Left lung (tissue), 10 donors: ENCODE measurements around the gene PCSK5. TPM values are rescaled to one million over a fixed set of nuclear protein-coding genes. Genes with fewer than 3 reads are reported as not detected.
"Not testable (repeated sequence)": the region's sequence is repeated elsewhere in the genome, so short reads cannot be mapped to it uniquely, and the experiment has no call there.

Experiments used
- ATAC-seq: fragments of 200-7000 bp; cut with Tn5 transposase; one replicate; pipeline ENCODE4 v1.9.1; 2020; ENCODE audit warnings: moderate library complexity
- DNase-seq, 4 donors: peaks; one replicate each; pipeline ENCODE4 v3.0.0-alpha.2; 2013 to 2020
- H3K27ac ChIP-seq, 2 donors: fragments of 200-600 bp; sonication (generic) in 1 of 2; one replicate each; pipeline versions ENCODE4 v1.5.0 to v1.8.0; 2020 to 2021
- H3K27me3 ChIP-seq, 2 donors: fragments of 200-600 bp; sonication (generic) in 1 of 2; one replicate each; pipeline versions ENCODE4 v1.5.0 to v1.8.0; 2020 to 2021
- H3K36me3 ChIP-seq, 2 donors: fragments of 200-600 bp; sonication (generic) in 1 of 2; one replicate each; pipeline versions ENCODE4 v1.5.0 to v1.8.0; 2020 to 2021
- H3K4me1 ChIP-seq, 2 donors: fragments of 200-600 bp; one replicate each; pipeline ENCODE4 v1.8.0; 2021
- H3K4me3 ChIP-seq, 2 donors: fragments of 200-600 bp; sonication (generic) in 1 of 2; one replicate each; pipeline versions ENCODE4 v1.5.0 to v1.8.0; 2020 to 2021; ENCODE audit warnings: mild to moderate bottlenecking in 1 of 2
- H3K9me3 ChIP-seq, 2 donors: fragments of 200-600 bp; sonication (generic) in 1 of 2; one replicate each; pipeline versions ENCODE4 v1.5.0 to v1.8.0; 2020 to 2021
- CTCF ChIP-seq, 2 donors: fragments of 200-600 bp; sonication (generic) in 1 of 2; IDR thresholded peaks; one replicate each; pipeline versions ENCODE4 v1.5.0 to v1.8.0; 2021; ENCODE audit warnings: antibody characterized with exemption in 2 of 2
- intact Hi-C, 2 donors: fragments of 100-400 bp; cut with DNase I; formaldehyde crosslinking; loops; one replicate each; pipeline versions ENCODE4 v1.11.2 to v1.14.2; 2022
- polyA plus RNA-seq, 6 donors: library from polyadenylated mRNA; unstranded; fragments of 120-200 nt; gene quantifications; one replicate each; pipeline ENCODE4 v1.2.1, GENCODE V29; 2013; ENCODE audit not compliant: insufficient read length in 6 of 6
- total RNA-seq, 2 donors: library from RNA; stranded (reverse); fragmentation: NEBNext Ultra II Directional; extraction: Animal tissue kit (Norgen Biotek cat#: 25700); gene quantifications; one replicate each; pipeline ENCODE4 v1.2.1, GENCODE V29; 2021
- donor health status: DM: no; HTN: yes; CAD: no.
- donor health status: DM: no; HTN: no; CAD: no.

PCSK5 gene
- total and polyA plus RNA-seq, 8 donors = 6.8 to 20.3 (median 11.3) TPM

GRCh38 chr9:75892216-75892911, 1.9 kb downstream of the PCSK5 start:
- no peak for TF ChIP-seq CTCF (IDR thresholded peaks at IDR 0.05)
- DNase-seq = peak in 3 of 4 donors; percentile 42 to 78 (median 51)
- Histone ChIP-seq H3K9me3 (no peaks in the 10 kb centered on the region), H3K27me3 (peaks cover 0 to 35% of the 10 kb centered on the region in 2 donors), H3K4me3 (peak overlapping the region; percentile 72 to 87), H3K4me1 (peaks cover 4 to 23% of the 10 kb centered on the region in 2 donors), H3K27ac (no peak overlapping the region), H3K36me3 (no peaks in the 10 kb centered on the region)
- intact Hi-C loops = no loop called here
- peak; percentile 0 for ATAC-seq

- no peak for ATAC-seq
- no peak for DNase-seq
- intact Hi-C loops = no loop called here
- peak overlapping the region; percentile 72 to 87 for H3K4me3 ChIP-seq
- no peak overlapping the region for H3K27ac ChIP-seq
- peaks cover 0 to 35% of the 10 kb centered on the region in 2 donors for H3K27me3 ChIP-seq
- H3K4me1 ChIP-seq = peaks cover 4 to 23% of the 10 kb centered on the region in 2 donors
- no peaks in the 10 kb centered on the region for H3K36me3 ChIP-seq
- H3K9me3 ChIP-seq = no peaks in the 10 kb centered on the region
- no peak for TF ChIP-seq CTCF (IDR thresholded peaks at IDR 0.05)
These were observed 2.6 kb downstream of the PCSK5 start for GRCh38 chr9:75893106-75893505.

GRCh38 chr9:75894566-75894965, 4.1 kb downstream of the PCSK5 start:
- no peaks in the 10 kb centered on the region for H3K36me3 ChIP-seq
- intact Hi-C loops = no loop called here
- peaks cover 0 to 19% of the 10 kb centered on the region in 2 donors for H3K4me1 ChIP-seq
- ATAC-seq (no peak), DNase-seq (no peak)
- H3K27ac ChIP-seq = no peak overlapping the region
- TF ChIP-seq CTCF (IDR thresholded peaks at IDR 0.05) = no peak
- no peaks in the 10 kb centered on the region for H3K9me3 ChIP-seq
- H3K4me3 ChIP-seq = no peak overlapping the region
- H3K27me3 ChIP-seq = peaks cover 0 to 35% of the 10 kb centered on the region in 2 donors

GRCh38 chr9:75895112-75895511, 4.6 kb downstream of the PCSK5 start:
- DNase-seq (no peak), ATAC-seq (no peak)
- peaks cover 0 to 35% of the 10 kb centered on the region in 2 donors for H3K27me3 ChIP-seq
- intact Hi-C loops = no loop called here
- TF ChIP-seq CTCF (IDR thresholded peaks at IDR 0.05) = no peak
- H3K4me1 ChIP-seq = peaks cover 0 to 17% of the 10 kb centered on the region in 2 donors
- no peak overlapping the region for H3K27ac ChIP-seq
- H3K4me3 ChIP-seq = no peak overlapping the region
- no peaks in the 10 kb centered on the region for H3K36me3 ChIP-seq
- H3K9me3 ChIP-seq = no peaks in the 10 kb centered on the region

- ATAC-seq (no peak), DNase-seq (no peak)
- peaks cover 0 to 17% of the 10 kb centered on the region in 2 donors for H3K4me1 ChIP-seq
- TF ChIP-seq CTCF (IDR thresholded peaks at IDR 0.05) = no peak
- no peaks in the 10 kb centered on the region for H3K36me3 ChIP-seq
- intact Hi-C loops = no loop called here
- H3K27ac ChIP-seq = no peak overlapping the region
- no peak overlapping the region for H3K4me3 ChIP-seq
- no peaks in the 10 kb centered on the region for H3K9me3 ChIP-seq
- H3K27me3 ChIP-seq = peaks cover 0 to 27% of the 10 kb centered on the region in 2 donors
These were observed 5.7 kb downstream of the PCSK5 start for GRCh38 chr9:75896193-75896592.

GRCh38 chr9:75900893-75901524, 10.5 kb downstream of the PCSK5 start:
- intact Hi-C loops, H3K9me3 ChIP-seq, H3K27me3 ChIP-seq, H3K27ac ChIP-seq, H3K4me3 ChIP-seq, DNase-seq, H3K4me1 ChIP-seq, H3K36me3 ChIP-seq, ATAC-seq: not testable (repeated sequence)
